Suprapubic skin (tissue), 4 donors: ENCODE results near the gene IPO13. TPM values are rescaled to one million over a fixed set of nuclear protein-coding genes. Genes with fewer than 3 reads are reported as not detected.

Source experiments
- DNase-seq, 2 donors: peaks; one replicate each; pipeline ENCODE4 v3.0.0-alpha.2; 2019; ENCODE audit warnings: low spot score in 2 of 2
- H3K27ac ChIP-seq: fragments of 200-600 bp; sonication (generic); one replicate; pipeline ENCODE4 v1.5.1; 2019
- H3K27me3 ChIP-seq: fragments of 200-600 bp; sonication (generic); one replicate; pipeline ENCODE4 v1.5.1; 2019
- H3K36me3 ChIP-seq: fragments of 200-600 bp; sonication (generic); one replicate; pipeline ENCODE4 v1.5.1; 2019
- H3K4me1 ChIP-seq: fragments of 200-600 bp; sonication (generic); one replicate; pipeline ENCODE4 v1.5.1; 2019
- H3K4me3 ChIP-seq: fragments of 200-600 bp; sonication (generic); one replicate; pipeline ENCODE4 v1.5.1; 2019; ENCODE audit warnings: mild to moderate bottlenecking
- H3K9me3 ChIP-seq: fragments of 200-600 bp; sonication (generic); one replicate; pipeline ENCODE4 v1.5.1; 2019
- CTCF ChIP-seq, 2 donors: fragments of 200-600 bp in 1 of 2; fragments of 450-650 bp in 1 of 2; sonication (generic) in 1 of 2; IDR thresholded peaks; one replicate each; pipeline ENCODE4 v1.5.1; 2016 to 2019; ENCODE audit warnings: antibody characterized with exemption in 2 of 2, mild to moderate bottlenecking in 1 of 2, moderate library complexity in 1 of 2
- EP300 ChIP-seq: sonication (generic); formaldehyde crosslinking; IDR thresholded peaks from one replicate; pipeline ENCODE4 v1.6.1; 2017; ENCODE audit warnings: antibody characterized with exemption
- POLR2A ChIP-seq, 2 donors: fragments of 450-650 bp; IDR thresholded peaks; one replicate each; pipeline ENCODE4 v1.6.1; 2017; ENCODE audit warnings: antibody characterized with exemption in 2 of 2, mild to moderate bottlenecking in 2 of 2, moderate library complexity in 2 of 2
- POLR2AphosphoS5 ChIP-seq, 3 donors: sonication (generic); formaldehyde crosslinking; IDR thresholded peaks; one replicate each; pipeline ENCODE4 v1.6.1; 2017; ENCODE audit warnings: antibody characterized with exemption in 3 of 3
- WGBS: methylation state at CpG from one replicate; pipeline ENCODE4 v1.1.5; 2018; 5-methylcytosine and 5-hydroxymethylcytosine counted together
- total RNA-seq, 4 donors: library from RNA; depleted of rRNA; stranded (reverse); fragments of >200 nt; gene quantifications; one replicate each; pipeline ENCODE4 v1.1.0, GENCODE V29; 2016

The IPO13 gene
- total RNA-seq, 4 donors from 2014 or later, result 30.8 to 41.0 (median 34.8) TPM

- Histone ChIP-seq H3K36me3 (peaks cover 22% of the 10 kb centered on the region), H3K27ac (no peak overlapping the region), H3K9me3 (no peaks in the 10 kb centered on the region), H3K4me1 (peaks cover 16% of the 10 kb centered on the region), H3K4me3 (no peak overlapping the region), H3K27me3 (no peaks in the 10 kb centered on the region)
- 80% methylated on average over 6 of the region's 6 CpGs for WGBS
- TF ChIP-seq POLR2A (IDR thresholded peaks at IDR 0.05), result no peak
- no peak for TF ChIP-seq POLR2AphosphoS5 (IDR thresholded peaks at IDR 0.05)
- no peak for TF ChIP-seq CTCF (IDR thresholded peaks at IDR 0.05)
- no peak for TF ChIP-seq EP300
- DNase-seq, result no peak
Measured at GRCh38 chr1:43987159-43987902, 40.6 kb downstream of the IPO13 start.

DNA sequence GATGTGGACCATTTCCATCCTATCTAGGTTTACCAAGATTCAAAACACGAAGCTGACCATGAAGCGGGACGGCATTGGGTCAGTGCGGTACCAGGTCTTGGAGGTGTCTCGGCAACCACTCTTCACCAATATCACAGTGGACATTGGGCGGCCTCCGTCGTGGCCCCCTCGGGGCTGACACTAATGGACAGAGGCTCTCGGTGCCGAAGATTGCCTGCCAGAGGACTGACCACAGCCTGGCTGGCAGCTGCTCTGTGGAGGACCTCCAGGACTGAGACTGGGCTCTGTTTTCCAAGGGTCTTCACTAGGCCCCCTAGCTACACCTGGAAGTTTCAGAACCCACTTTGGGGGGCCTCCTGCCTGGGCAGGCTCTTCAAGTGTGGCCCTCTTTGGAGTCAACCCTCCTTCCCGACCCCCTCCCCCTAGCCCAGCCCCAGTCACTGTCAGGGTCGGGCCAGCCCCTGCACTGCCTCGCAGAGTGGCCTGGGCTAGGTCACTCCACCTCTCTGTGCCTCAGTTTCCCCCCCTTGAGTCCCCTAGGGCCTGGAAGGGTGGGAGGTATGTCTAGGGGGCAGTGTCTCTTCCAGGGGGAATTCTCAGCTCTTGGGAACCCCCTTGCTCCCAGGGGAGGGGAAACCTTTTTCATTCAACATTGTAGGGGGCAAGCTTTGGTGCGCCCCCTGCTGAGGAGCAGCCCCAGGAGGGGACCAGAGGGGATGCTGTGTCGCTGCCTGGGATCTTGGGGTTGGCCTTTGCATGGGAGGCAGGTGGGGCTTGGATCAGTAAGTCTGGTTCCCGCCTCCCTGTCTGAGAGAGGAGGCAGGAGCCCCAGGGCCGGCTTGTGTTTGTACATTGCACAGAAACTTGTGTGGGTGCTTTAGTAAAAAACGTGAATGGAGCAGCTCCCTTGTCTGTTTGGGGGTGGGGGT, 43.8 kb downstream of the IPO13 start:
- Histone ChIP-seq H3K9me3 (no peaks in the 10 kb centered on the region), H3K27me3 (no peaks in the 10 kb centered on the region), H3K36me3 (peaks cover 11% of the 10 kb centered on the region), H3K4me1 (peaks cover 19% of the 10 kb centered on the region), H3K27ac (peak overlapping the region; percentile 71), H3K4me3 (peak overlapping the region; percentile 63)
- TF ChIP-seq CTCF (IDR thresholded peaks at IDR 0.05) (no peak), POLR2AphosphoS5 (IDR thresholded peaks at IDR 0.05) (no peak), POLR2A (IDR thresholded peaks at IDR 0.05) (no peak), EP300 (no peak)
- DNase-seq, result no peak
- WGBS, result 65% methylated on average over 13 of the region's 19 CpGs

- peaks cover 19% of the 10 kb centered on the region for H3K4me1 ChIP-seq
- H3K9me3 ChIP-seq, result no peaks in the 10 kb centered on the region
- peaks cover 5% of the 10 kb centered on the region for H3K36me3 ChIP-seq
- TF ChIP-seq POLR2A (IDR thresholded peaks at IDR 0.05) (no peak), EP300 (no peak), CTCF (IDR thresholded peaks at IDR 0.05) (no peak), POLR2AphosphoS5 (IDR thresholded peaks at IDR 0.05) (no peak)
- H3K4me3 ChIP-seq, result peak overlapping the region; percentile 63
- no peak for DNase-seq
- 0% methylated on average over 7 of the region's 10 CpGs for WGBS
- peak overlapping the region; percentile 71 for H3K27ac ChIP-seq
- H3K27me3 ChIP-seq, result no peaks in the 10 kb centered on the region
Measured at GRCh38 chr1:43991200-43991475, 44.4 kb downstream of the IPO13 start.

GRCh38 chr1:43991476-43992231, 44.9 kb downstream of the IPO13 start, which contains the start of gene CCDC24:
TSS of gene CCDC24 (plus strand) at chr1:43991599. CDS start at chr1:43991879, 280 bp downstream.
- Histone ChIP-seq H3K4me3 (peak within 1 kb of the TSS; percentile 63), H3K36me3 (peaks cover 2% of the 10 kb centered on the region), H3K9me3 (no peaks in the 10 kb centered on the region), H3K27ac (peak within 1 kb of the TSS; percentile 71), H3K4me1 (peaks cover 23% of the 10 kb centered on the region), H3K27me3 (no peaks in the 10 kb centered on the region)
- peak; percentile 90 for DNase-seq
- WGBS, result 2% methylated on average over 28 of the region's 66 CpGs
- TF ChIP-seq CTCF (IDR thresholded peaks at IDR 0.05) (no peak), POLR2A (IDR thresholded peaks at IDR 0.05) (no peak), EP300 (no peak), POLR2AphosphoS5 (IDR thresholded peaks at IDR 0.05) (no peak)
